Large intestine (tissue), 3 donors: ENCODE measurements around the gene CNGA4. TPM values are rescaled to one million over a fixed set of nuclear protein-coding genes. Genes with fewer than 3 reads are reported as not detected.

Experiments
- DNase-seq, 2 donors: peaks; one replicate each; pipeline versions ENCODE4 v3.0.0 to v3.0.0-alpha.2; 2013
- H3K27ac ChIP-seq: one replicate; pipeline ENCODE4 v1.5.1; 2013; ENCODE audit warnings: low read length
- H3K27me3 ChIP-seq: 2 replicates; pipeline ENCODE4 v1.6.1; 2013; ENCODE audit warnings: low read length; ENCODE audit not compliant: control insufficient read depth, insufficient read depth
- H3K36me3 ChIP-seq: 2 replicates; pipeline ENCODE4 v1.6.1; 2013; ENCODE audit warnings: low read length; ENCODE audit not compliant: control insufficient read depth, insufficient read depth
- H3K4me1 ChIP-seq: one replicate; pipeline ENCODE4 v1.6.1; 2013; ENCODE audit warnings: low read length; ENCODE audit not compliant: control insufficient read depth, insufficient read depth
- H3K4me3 ChIP-seq: one replicate; pipeline ENCODE4 v1.5.1; 2013; ENCODE audit warnings: low read length
- H3K9me3 ChIP-seq: one replicate; pipeline ENCODE4 v1.6.1; 2013; ENCODE audit warnings: mild to moderate bottlenecking, low read depth, low read length, moderate library complexity; ENCODE audit not compliant: control insufficient read depth
- WGBS: methylation state at CpG from one replicate; pipeline ENCODE4 v1.1.5; 2013; ENCODE audit warnings: low lambda C conversion rate; ENCODE audit not compliant: insufficient coverage; 5-methylcytosine and 5-hydroxymethylcytosine counted together
- polyA plus RNA-seq: library from polyadenylated mRNA; unstranded; fragments of 120-200 nt; gene quantifications from one replicate; pipeline ENCODE4 v1.2.1, GENCODE V29; 2013

CNGA4 gene
- polyA plus RNA-seq, 1 donor, result 0.16 TPM

DNA sequence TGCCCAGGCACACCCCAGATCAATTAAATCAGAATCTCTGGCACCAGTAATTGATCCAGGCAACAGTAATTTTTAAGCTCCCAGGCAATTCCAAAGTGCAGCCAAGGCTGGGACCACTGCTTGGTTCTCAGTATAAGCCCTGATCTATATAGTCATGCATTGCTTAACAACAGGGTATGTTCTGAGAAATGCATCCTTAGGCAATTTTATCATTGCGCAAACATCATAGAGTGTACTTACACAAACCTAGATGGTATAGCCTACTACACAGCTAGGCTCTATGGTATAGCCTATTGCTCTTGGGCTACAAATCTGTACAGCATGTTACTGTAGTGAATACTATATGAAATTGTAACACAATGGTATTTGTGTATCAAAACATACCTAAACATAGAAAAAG lies 34.2 kb upstream of the CNGA4 start:
- no peaks in the 10 kb centered on the region for H3K4me1 ChIP-seq
- no peak for DNase-seq
- no CpG with 5 or more reads among the region's 1 CpG for WGBS

DNA sequence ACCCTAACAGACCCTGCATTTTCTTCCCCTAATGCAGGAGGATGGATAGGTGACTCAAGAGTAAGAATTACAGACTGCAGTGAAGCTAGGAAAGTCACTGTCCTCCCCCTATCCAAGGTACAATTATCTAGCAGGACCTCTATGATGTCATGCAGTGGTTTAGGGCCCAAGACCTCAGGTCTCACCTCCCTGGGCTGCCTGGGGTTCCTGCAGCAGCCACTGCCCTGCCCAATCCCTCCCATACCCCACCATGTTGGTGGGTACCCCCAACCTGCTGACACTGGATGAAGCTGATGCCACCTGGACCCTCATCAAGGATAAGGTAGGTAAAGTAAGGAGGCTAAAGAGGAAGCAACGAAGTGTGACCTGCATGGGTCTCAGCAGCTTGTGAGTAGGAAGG lies 33.5 kb upstream of the CNGA4 start, which contains the start of gene C11orf42:
Gene C11orf42, plus strand, starts transcription at position 192 of the 400 bp plus-strand sequence. Its CDS starts 59 bp downstream, at position 251.
- no peak for DNase-seq
- no peaks in the 10 kb centered on the region for H3K9me3 ChIP-seq
- WGBS, result no CpG with 5 or more reads among the region's 1 CpG
- H3K4me1 ChIP-seq, result no peaks in the 10 kb centered on the region
- H3K36me3 ChIP-seq, result peaks cover 52% of the 10 kb centered on the region
- no peak within 1 kb of the TSS for H3K4me3 ChIP-seq
- H3K27ac ChIP-seq, result no peak within 1 kb of the TSS
- no peaks in the 10 kb centered on the region for H3K27me3 ChIP-seq

More for the DNA sequence above, 34.2 kb upstream of the CNGA4 start:
- Histone ChIP-seq H3K27ac (no peak overlapping the region), H3K27me3 (no peaks in the 10 kb centered on the region), H3K4me3 (no peak overlapping the region), H3K9me3 (no peaks in the 10 kb centered on the region), H3K36me3 (peaks cover 45% of the 10 kb centered on the region)

DNA sequence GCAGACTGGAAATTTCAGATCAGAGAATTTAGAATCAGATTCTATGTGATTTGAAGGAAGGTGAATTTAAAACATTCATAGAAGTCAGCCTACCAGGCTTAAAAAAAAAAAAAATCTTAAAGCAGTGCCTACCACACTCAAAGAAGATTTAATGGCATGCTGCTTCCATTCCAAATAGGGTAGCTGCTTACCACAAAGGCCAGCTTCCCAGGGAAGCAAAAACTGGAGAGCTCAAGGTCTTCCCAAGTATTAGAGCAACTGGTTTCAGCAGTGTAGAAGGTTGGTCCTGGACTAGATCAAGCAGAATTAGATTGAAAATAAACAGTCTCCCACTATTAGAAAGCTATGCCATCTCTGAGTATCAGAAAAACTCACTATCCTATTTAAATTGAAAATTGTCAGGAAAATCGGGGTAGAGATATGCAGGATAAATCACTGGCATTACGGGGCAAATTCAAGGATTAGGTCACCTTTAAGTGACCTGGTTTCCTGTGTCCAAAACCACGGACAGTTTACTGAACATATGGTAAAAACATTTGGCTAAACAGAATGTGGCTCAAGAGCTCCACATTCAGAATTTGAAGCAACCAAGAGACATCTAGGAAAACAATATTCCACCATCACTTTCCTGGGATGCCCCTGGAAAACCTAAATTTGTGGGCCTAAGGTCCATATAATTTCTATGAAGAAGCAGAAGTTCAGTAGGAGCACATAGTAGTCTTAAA lies 32.3 kb upstream of the CNGA4 start:
- no peaks in the 10 kb centered on the region for H3K4me1 ChIP-seq
- H3K27me3 ChIP-seq, result no peaks in the 10 kb centered on the region
- no peak overlapping the region for H3K27ac ChIP-seq
- peaks cover 64% of the 10 kb centered on the region for H3K36me3 ChIP-seq
- H3K4me3 ChIP-seq, result no peak overlapping the region
- 94% methylated on average over 2 of the region's 3 CpGs for WGBS
- H3K9me3 ChIP-seq, result no peaks in the 10 kb centered on the region
- DNase-seq, result no peak

DNA sequence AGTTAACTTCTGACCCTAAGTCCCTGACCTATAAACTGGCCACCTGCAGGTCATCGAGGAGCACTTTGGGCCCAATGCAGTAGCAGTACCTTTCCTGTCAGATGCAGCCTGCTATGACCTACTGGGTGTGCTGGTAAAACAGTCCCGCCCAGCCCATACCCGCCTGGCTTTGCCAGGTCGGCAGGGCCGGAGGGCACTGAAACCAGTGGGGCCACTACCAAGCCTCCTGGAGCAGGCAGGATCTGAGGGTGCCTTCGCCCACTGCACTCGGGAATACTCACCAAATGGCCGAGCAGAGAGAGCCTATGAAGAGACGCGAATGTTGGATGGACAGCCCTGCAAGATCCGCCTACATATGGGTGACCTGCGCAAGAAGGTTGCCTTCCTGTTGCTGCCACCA lies 29.1 kb upstream of the CNGA4 start:
- WGBS, result no CpG with 5 or more reads among the region's 12 CpGs
- Histone ChIP-seq H3K4me1 (no peaks in the 10 kb centered on the region), H3K9me3 (no peaks in the 10 kb centered on the region)

DNA sequence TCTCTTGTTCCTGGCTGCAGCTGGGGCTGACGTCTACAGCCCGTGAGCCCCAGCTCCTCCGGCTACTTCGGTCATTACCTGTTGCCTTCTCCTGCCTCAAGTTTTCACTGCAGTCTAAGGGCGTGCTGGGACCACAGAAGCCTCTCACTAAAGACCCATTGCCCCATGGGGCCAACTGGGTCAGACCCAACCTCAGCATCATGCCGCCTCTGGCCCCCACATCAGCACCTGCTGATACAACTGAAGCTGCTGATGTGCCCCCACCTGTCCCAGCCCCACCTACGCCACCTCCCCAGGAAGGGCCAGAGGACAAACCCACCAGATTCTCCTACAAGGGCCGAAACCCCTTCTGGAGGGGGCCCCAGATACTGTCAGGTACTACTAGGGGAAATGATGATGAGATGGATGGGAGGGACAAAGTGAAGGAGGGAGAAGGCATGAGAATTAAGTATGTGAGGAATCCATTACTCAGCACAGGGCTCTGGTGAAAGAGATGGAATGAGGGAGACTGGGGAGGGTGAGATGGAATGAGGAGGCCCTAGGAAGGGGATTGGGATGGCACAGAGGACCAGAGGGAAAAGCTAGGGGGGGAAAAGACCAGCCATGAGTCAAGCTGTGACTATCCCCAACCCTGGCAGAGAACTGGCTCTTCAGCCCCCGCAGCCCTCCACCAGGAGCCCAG lies 28.5 kb upstream of the CNGA4 start:
- H3K9me3 ChIP-seq, result no peaks in the 10 kb centered on the region
- WGBS, result no CpG with 5 or more reads among the region's 9 CpGs
- H3K4me1 ChIP-seq, result no peaks in the 10 kb centered on the region
- H3K27ac ChIP-seq, result no peak overlapping the region
- no peaks in the 10 kb centered on the region for H3K27me3 ChIP-seq
- peaks cover 91% of the 10 kb centered on the region for H3K36me3 ChIP-seq
- DNase-seq, result no peak
- no peak overlapping the region for H3K4me3 ChIP-seq

More for the DNA sequence above, 29.1 kb upstream of the CNGA4 start:
- Histone ChIP-seq H3K36me3 (peaks cover 90% of the 10 kb centered on the region), H3K27me3 (no peaks in the 10 kb centered on the region), H3K27ac (no peak overlapping the region), H3K4me3 (no peak overlapping the region)
- no peak for DNase-seq

DNA sequence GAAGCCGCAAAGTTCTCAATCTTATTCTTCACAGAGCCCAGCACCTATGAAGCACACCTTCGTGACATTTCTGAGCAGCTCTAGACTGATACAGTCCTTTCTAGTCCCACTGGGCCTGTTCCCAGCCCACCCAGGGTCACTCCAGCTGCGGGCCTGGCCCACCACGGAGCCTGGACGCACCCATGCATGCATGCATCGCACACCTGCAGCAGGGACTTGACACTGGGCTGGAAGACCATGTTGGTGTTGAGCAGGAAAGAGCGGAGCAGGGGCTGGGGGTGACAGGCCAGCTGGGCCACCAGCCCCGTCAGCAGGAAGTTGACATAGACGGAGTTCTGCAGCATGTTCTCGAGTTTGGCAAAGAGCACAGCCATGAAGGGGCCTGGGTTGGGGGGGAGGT lies 24.4 kb upstream of the CNGA4 start:
- H3K27ac ChIP-seq, result no peak overlapping the region
- H3K4me1 ChIP-seq, result no peaks in the 10 kb centered on the region
- no peaks in the 10 kb centered on the region for H3K9me3 ChIP-seq
- WGBS, result no CpG with 5 or more reads among the region's 10 CpGs
- H3K36me3 ChIP-seq, result peaks cover 99% of the 10 kb centered on the region
- DNase-seq, result no peak
- no peaks in the 10 kb centered on the region for H3K27me3 ChIP-seq
- H3K4me3 ChIP-seq, result no peak overlapping the region

DNA sequence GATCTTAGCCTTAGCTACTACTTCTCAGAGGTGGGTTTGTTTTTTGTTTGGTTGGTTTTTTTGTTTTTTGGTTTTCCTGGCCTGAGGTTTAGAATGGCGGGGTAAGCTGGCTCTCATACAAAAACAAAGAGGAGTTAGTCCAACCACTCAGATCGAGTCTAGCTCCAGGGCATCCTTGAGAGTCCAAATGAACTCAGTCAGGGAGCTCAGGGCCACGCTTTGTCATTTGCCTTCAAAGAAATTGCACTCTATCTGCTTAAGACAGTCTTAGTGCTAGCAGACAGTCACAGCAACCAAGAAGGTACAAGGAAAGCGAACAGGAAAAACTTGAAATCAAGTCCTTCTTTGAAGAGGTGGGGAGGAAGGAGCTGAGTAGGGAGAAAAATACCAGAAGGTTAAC lies 22.4 kb upstream of the CNGA4 start:
- Histone ChIP-seq H3K4me3 (no peak overlapping the region), H3K4me1 (no peaks in the 10 kb centered on the region), H3K36me3 (peaks cover 93% of the 10 kb centered on the region), H3K27me3 (no peaks in the 10 kb centered on the region), H3K27ac (no peak overlapping the region), H3K9me3 (no peaks in the 10 kb centered on the region)
- DNase-seq, result no peak
- no CpG with 5 or more reads among the region's 4 CpGs for WGBS

DNA sequence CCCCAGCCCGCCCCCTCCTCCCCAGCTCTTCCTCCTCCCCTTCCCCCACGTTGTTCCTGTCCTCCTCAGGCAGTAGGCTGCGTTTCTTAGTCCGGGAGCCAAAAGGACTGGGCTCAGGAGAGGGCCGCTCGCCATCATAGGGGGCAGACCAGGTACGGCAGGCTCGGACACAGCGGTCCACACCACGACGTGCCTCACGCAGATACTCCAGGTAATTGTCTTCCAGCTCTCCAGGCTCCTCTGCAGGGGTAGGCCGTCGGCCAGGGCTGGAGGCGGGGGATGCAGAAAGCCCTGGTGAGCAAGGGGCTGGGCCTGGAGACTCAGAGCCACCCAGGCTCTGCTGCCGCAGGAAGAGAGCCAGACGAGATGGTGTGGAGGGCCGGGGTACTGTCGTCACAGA lies 21.2 kb upstream of the CNGA4 start:
- no peak overlapping the region for H3K4me3 ChIP-seq
- no CpG with 5 or more reads among the region's 19 CpGs for WGBS
- H3K36me3 ChIP-seq, result peaks cover 93% of the 10 kb centered on the region

DNA sequence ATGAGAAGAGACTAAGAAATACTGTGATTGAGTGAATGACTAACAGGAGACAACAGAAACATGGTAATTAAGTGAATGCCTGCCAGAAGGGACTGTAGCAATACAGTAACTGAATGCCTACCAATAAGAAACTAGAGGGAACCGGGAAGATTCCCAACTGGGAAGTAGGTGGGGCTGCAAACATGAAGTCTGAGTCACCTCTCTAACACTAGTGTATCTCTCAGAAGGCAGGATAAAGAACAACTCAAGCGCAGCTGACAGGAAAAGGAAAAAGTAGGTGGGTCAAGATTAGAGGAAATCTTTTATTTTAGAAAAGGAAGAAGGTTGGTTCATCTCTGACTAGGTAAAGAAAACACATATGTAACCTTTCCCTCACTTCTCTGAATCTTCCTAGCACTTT lies 19.5 kb upstream of the CNGA4 start:
- no CpG with 5 or more reads among the region's 2 CpGs for WGBS
- no peak overlapping the region for H3K4me3 ChIP-seq
- no peaks in the 10 kb centered on the region for H3K27me3 ChIP-seq
- DNase-seq, result no peak
- no peaks in the 10 kb centered on the region for H3K4me1 ChIP-seq
- H3K9me3 ChIP-seq, result no peaks in the 10 kb centered on the region
- H3K27ac ChIP-seq, result no peak overlapping the region
- peaks cover 93% of the 10 kb centered on the region for H3K36me3 ChIP-seq

More for the DNA sequence above, 21.2 kb upstream of the CNGA4 start:
- no peaks in the 10 kb centered on the region for H3K27me3 ChIP-seq
- no peak for DNase-seq
- no peak overlapping the region for H3K27ac ChIP-seq
- no peaks in the 10 kb centered on the region for H3K9me3 ChIP-seq
- H3K4me1 ChIP-seq, result no peaks in the 10 kb centered on the region

DNA sequence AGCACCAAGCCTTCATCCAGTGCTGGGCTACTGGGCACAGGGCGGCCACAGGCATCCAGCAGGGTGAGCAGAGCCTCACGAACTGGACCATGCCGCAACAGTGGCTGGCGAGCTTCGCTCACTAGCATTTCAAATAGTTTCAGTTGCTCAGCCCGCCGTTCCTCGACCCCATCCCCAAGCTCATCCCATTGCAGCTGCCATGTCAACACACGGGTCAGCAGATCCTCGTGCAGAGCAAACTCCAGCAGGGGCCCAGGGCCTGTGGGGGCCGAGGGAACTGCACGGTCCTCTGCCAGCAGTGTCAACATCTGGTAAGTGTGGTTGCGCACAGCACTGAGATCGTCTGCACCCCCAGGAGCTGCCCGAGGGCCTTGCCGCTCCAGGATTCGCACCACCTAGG lies 15.0 kb upstream of the CNGA4 start:
- H3K36me3 ChIP-seq, result peaks cover 49% of the 10 kb centered on the region
- DNase-seq, result no peak
- H3K9me3 ChIP-seq, result no peaks in the 10 kb centered on the region
- no CpG with 5 or more reads among the region's 17 CpGs for WGBS
- peaks cover 16% of the 10 kb centered on the region for H3K4me1 ChIP-seq
- H3K27ac ChIP-seq, result no peak overlapping the region
- H3K27me3 ChIP-seq, result no peaks in the 10 kb centered on the region
- H3K4me3 ChIP-seq, result no peak overlapping the region
